Hepatocyte (in vitro differentiated cells): Measurements from ENCODE around the gene CHRNE.

Experiments
- CTCF ChIP-seq: fragments of 200-600 bp; sonication (generic); IDR thresholded peaks from 2 replicates; pipeline ENCODE4 v1.5.1; 2016; ENCODE audit warnings: antibody characterized with exemption, mild to moderate bottlenecking; ENCODE audit not compliant: poor library complexity
- EZH2 ChIP-seq: fragments of 200-600 bp; sonication (generic); IDR thresholded peaks from 2 replicates; pipeline ENCODE4 v1.6.1; 2016; ENCODE audit warnings: antibody characterized with exemption, mild to moderate bottlenecking, borderline replicate concordance
- EZH2phosphoT487 ChIP-seq: fragments of 200-600 bp; sonication (generic); IDR thresholded peaks from one replicate; pipeline ENCODE4 v1.6.1; 2018; ENCODE audit warnings: antibody characterized with exemption, mild to moderate bottlenecking, low read depth, moderate library complexity; ENCODE audit not compliant: unreplicated experiment, severe bottlenecking

- TF ChIP-seq CTCF (no peak), EZH2 (no peak), EZH2phosphoT487 (no peak)
These were observed 48.6 kb upstream of the CHRNE start for GRCh38 chr17:4951486-4951885.
